Activated gamma-delta T cell treated with Interleukin-2 at 50 U/mL for 16 hours (primary cell): Measurements from ENCODE around the gene SRGAP2C.
A peak's percentile ranks its signal among the peaks of the same experiment; 100 is the strongest.
"Not testable (repeated sequence)": the region's sequence is repeated elsewhere in the genome, so short reads cannot be mapped to it uniquely, and the experiment has no call there.

Source experiments
- DNase-seq: peaks from one replicate; pipeline ENCODE4 v3.0.0-alpha.2; 2020

Gene SRGAP2C

DNA sequence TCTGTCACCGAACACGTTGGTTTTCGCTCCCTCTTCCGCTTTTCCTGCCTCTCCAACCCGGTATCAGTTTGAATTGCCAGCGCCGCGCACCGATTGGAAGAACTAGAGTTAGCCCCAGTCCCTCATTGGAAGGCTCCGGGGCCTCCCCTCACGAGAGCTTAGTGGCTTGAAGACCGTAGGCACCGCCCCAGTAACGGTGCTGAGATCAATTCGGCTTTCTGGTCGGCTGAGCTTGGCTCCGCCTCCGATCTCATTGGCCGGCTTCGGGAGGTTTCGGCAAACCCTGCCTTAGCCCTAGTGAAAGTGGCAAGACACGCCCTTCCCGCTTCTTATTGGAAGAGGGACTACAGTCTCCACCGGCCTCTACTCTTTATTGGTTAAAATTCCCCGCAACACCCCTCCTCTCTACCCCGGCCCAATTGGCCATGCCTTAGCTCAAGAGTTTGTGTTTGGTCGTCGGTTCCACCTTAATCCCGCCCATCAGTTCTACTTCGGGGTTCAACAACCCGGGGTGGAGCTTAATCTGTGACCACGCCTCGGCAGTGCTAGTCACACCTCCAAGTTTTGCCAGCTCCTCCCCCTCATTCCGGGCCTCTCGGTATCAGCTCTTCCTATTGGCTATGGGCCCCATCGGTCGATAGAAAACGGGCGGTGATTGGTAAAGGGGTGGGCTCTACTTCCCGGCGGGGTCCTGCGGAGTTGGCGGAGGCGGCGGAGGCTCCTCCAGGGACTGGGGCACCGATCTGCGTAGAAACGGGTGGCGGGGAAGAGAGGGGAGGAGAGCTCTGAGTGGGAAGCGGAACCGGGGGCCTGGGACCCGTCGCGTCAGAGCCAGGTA is at the start of gene SRGAP2C, which contains the start of gene FAM72B:
Gene SRGAP2C (plus strand): TSS at position 686 of the 838 bp plus-strand sequence. CDS start 2,472 bp downstream, outside the sequence.
Gene FAM72B (minus strand): TSS at position 51 of the 838 bp plus-strand sequence. CDS start 851 bp downstream, outside the sequence.
- peak; percentile 87 for DNase-seq

- DNase-seq, result not testable (repeated sequence)
Observed at GRCh38 chr1:121140393-121140792, 44.4 kb upstream of the SRGAP2C start.

GRCh38 chr1:121148489-121149190 is 36.1 kb upstream of the SRGAP2C start:
- DNase-seq, result not testable (repeated sequence)

GRCh38 chr1:121151294-121151693 is 33.5 kb upstream of the SRGAP2C start:
- not testable (repeated sequence) for DNase-seq

- not testable (repeated sequence) for DNase-seq
Observed at GRCh38 chr1:121152788-121153187, 32.0 kb upstream of the SRGAP2C start.

DNA sequence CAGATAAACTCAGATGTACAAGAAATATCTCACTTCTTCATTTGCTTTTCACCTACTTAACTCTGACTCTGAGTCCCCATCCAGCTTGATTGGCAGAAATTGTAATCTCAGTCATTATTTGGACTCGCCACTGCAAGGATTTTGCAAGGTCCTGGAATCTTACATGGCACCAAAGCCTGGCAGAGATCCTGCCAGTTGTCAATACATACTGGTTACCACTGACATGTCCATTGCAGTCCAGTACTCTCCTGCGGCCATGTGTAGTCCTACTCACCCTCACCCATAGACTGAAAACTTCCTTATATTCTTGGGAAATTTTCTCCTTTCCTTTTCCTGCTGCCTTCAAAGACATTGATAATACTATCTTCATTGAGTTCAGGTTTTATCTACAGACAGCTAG is 30.0 kb upstream of the SRGAP2C start:
- not testable (repeated sequence) for DNase-seq

DNA sequence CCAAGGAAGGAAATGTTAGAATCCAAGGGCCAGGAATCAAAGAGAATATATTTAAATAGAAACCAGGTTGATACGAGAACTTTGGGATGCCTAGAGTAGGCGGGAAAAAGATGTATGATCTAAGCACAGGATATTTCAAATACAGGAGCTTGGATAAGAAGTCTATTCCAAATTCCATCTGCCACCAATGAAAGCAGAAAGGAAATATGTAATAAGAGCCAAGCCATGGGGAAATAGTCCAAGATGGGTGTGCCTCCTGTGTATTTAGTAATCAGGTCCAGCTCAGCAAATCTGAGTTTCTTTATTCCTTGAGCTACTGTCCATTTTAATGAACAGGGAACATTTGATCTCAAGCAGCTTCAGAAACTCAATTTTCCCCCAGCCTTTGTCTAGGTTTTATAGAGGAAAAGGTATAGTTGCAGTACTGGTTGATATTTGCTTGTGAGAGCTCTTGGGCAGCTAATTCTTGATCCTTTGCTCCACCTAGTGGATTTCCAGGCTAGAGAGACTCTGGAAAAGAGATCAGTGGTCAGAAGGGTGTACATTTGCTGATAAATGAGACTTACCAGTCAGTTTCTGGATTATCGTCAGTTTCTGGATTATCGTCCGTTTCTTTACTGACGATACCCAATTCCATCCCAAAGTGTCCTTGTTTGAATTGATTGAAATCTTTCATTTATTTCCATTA is 29.0 kb upstream of the SRGAP2C start:
- DNase-seq, result not testable (repeated sequence)

- DNase-seq, result not testable (repeated sequence)
Observed at GRCh38 chr1:121156958-121157603, 27.7 kb upstream of the SRGAP2C start.

DNA sequence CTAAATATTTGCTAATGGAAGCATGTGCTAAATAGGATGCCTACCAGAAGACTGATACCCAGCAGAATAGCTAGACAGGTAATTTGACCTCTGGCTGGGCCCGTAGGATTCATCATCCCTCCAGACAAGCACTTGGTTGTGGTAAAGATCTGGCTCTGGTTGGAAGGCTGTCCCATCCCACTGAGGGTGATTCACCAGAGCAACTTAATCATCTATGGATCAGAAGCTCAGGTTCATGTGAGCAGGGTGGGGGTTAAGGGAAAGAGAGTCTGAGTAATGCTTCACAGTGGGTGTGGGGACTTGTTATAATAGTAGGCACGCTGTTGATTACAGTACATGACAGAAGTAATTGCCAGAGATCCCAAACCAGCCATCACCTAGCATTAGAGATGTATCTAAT is 27.2 kb upstream of the SRGAP2C start:
- not testable (repeated sequence) for DNase-seq

DNA sequence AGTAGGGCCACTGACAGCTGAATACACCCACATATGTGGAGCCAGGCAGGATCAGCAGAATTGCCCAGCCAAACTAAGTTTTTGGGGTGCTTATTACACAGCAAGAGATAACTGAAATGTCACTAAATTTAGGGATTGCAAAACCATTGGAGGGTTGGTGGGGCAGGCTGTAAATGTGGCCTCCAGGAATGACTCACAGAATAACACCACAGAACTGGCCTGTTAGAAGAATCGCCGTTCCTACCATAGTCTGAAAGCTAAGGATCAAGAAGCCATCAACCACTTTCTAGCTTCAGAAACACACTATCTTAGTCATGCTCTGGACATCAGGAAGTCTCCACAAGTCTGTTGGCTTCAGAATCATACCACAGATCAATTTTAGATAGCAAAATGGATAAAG is 24.7 kb upstream of the SRGAP2C start:
- DNase-seq, result not testable (repeated sequence)

DNA sequence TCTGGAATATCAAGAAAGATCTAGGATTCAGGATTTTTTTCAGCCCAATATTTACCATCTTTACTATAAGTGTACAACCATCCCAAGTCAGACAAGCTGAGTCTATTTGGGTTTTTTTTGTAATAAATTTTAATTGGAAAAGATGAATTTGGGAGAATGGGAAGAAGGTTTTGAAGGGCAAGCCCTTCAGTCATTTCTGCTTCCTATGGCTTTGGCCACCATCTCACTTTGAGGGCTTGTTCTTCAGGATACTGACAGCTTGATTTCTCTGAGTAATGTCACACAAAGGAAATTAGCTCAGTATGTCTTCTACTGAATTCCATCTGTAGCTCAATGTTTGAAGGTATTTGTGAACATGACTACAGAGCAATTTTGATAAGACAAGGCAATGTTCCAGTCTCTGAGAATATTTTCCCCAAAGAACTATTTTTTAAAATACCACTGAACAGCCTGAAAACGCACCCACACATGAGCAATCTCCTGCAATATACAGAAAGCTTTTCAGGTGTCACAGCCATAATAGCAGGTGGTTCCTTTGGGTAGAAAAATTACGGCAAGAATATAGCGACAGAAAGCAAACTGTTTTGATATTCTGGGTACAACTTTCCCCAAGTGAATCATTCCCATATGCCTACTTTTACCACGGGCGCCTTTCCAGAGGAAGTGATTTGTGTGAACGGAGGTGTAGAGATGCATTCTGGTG is 23.4 kb upstream of the SRGAP2C start:
- not testable (repeated sequence) for DNase-seq

GRCh38 chr1:121163850-121164757 is 20.7 kb upstream of the SRGAP2C start:
- not testable (repeated sequence) for DNase-seq

DNA sequence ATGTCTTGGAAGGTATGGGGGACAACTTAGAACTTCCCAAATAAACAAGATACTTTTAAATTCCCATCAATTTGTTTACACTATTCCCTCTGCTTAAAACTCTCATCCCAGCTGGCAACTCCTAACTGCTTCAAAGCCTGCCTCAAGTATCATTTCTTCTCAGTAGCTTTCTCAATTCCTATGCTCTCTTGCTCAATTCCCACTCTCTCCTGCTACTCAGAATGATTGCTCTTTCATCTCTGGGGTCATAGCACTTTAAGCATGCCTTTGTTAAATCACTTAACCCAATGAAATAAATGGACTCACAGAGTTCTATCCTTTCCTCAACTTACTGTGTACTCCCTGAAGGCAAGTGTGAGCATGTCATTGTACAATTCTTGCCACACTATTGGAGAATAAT is 19.5 kb upstream of the SRGAP2C start:
- not testable (repeated sequence) for DNase-seq

GRCh38 chr1:121167225-121167738 is 17.5 kb upstream of the SRGAP2C start:
- not testable (repeated sequence) for DNase-seq

DNA sequence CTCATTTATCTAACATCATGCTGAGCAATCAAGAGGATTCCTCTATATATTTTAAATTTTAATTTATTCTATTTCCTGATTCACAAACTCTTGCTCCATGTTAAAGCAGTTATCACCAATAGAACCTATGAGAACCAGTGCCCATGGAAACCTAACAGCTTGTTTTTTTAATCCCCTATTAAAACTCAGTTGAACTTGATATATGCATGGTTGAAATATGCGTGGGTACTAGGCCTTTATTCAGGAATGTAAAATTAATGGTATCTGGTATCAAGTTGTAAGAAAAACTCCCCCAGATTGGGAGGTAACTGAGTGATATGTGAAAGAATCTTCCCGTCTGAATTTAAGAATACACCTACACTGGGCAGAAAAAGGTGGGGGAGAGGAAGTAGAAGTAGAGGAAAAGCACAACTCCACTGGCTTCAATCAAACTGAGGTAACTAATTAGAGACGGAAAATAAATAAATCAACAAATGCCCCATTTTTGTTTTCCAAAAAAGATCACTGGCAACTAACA is 16.6 kb upstream of the SRGAP2C start:
- DNase-seq, result not testable (repeated sequence)

GRCh38 chr1:121176649-121177048 is 8.1 kb upstream of the SRGAP2C start:
- DNase-seq, result not testable (repeated sequence)

DNA sequence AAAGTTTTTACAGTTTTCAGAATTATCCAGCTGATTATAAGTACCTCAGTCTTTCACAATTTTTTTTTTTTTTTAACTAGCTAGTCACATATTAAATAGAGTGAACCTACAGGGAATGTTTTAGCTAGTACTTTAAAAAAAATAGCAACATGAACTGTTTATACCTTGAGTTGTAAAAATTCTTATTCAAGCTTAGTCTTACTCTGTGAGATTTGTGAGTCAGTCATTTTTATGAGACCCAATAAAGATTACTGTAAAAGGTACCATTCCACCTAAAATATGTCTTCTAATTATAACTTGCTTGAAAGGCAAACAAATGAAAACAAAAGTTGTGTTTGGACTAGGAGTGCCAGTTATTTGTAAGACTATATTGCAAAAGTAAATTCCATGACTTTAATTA is 6.6 kb upstream of the SRGAP2C start:
- DNase-seq, result not testable (repeated sequence)

DNA sequence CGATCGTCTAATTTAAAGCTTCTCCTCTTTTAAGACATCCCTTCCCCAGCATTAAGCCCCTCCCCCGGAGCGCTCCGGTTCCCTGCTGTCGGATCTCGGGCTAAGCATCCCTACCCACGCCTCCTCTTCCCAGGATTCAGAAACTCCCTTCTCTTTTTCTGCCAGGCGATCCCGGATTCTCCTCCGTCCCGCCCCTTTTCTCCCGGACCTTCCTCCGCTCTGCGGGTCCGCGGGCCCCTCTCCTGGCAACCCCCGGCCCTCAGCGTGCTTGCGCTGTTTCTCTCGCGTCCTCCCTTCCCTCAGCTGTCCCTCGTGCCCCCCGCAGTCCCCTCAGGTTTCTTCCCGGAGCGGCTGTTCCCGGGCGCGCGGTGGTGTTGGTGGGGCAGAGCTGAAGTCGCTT is 908 bp upstream of the SRGAP2C start:
- not testable (repeated sequence) for DNase-seq

DNA sequence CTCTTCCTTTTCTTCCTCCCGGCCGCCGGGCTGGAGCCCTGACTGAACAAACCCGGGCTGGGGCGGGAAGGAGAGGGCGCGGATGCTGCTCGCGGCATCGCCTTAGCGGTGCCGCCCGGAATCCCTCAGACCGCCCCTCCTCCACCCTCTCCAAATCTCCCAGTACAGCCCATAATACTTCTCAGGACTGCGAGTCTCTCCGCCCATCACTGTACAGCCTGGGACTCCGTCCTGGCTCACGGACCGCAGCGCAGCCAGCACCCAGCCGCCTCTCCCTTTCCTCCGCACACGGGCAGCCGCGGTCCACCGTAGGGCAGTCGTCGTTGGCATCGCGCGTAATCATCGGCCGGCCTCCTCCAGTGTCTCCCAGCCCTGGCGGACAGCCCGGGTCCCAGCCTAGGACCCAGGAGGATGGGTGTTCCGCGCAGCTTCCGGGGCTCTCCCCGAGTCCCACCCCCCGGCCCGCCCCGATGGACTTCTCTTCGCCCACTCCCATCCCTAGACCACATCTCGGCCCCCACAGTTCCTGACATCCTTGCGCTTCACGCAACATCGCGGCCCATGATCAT is 449 bp downstream of the SRGAP2C start:
- not testable (repeated sequence) for DNase-seq

DNA sequence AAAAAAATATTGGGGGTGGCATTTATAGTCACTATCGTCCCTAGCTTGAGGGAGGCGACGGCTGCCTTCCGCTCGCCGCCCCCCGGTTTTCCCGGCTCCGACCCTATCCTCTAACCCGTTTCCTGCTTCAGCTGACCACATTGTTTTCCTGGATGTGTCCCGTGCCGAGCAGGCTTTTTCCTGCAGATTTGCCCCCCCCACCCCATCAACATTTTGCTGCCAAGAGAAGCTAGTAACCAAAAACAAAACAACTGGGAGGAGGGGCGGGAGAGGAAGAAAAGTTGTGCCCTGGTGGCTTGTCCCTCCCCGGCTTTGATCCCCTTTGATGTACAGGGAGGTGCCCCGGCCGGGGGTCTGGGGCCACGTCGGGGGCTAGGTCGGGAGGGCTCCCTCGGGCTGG is 1.4 kb downstream of the SRGAP2C start:
- not testable (repeated sequence) for DNase-seq
